Activated naive CD8-positive, alpha-beta T cell treated with anti-CD3 and anti-CD28 coated beads, Interleukin-2, amount 50 U/mL, for 16 hours (primary cell): ENCODE data around the gene ZCCHC24.

Source experiments
- DNase-seq: peaks from one replicate; pipeline ENCODE4 v3.0.0-alpha.2; 2020; ENCODE audit warnings: low read depth, low spot score

The ZCCHC24 gene

GRCh38 chr10:79399223-79399831, 46.1 kb downstream of the ZCCHC24 start:
- DNase-seq, result no peak

GRCh38 chr10:79398642-79399041, 46.8 kb downstream of the ZCCHC24 start:
- no peak for DNase-seq

GRCh38 chr10:79397575-79398303, 47.7 kb downstream of the ZCCHC24 start:
- DNase-seq, result no peak

- no peak for DNase-seq
Measured at GRCh38 chr10:79397051-79397450, 48.4 kb downstream of the ZCCHC24 start.

GRCh38 chr10:79396520-79396919, 48.9 kb downstream of the ZCCHC24 start:
- DNase-seq, result no peak

GRCh38 chr10:79394664-79395063, 50.8 kb downstream of the ZCCHC24 start:
- no peak for DNase-seq

- no peak for DNase-seq
Measured at GRCh38 chr10:79393924-79394610, 51.4 kb downstream of the ZCCHC24 start.

- no peak for DNase-seq
Measured at GRCh38 chr10:79393221-79393923, 52.1 kb downstream of the ZCCHC24 start.

- DNase-seq, result no peak
Measured at GRCh38 chr10:79392506-79393176, 52.8 kb downstream of the ZCCHC24 start.

- no peak for DNase-seq
Measured at GRCh38 chr10:79392020-79392398, 53.4 kb downstream of the ZCCHC24 start.

- DNase-seq, result no peak
Measured at GRCh38 chr10:79391231-79392019, 54.0 kb downstream of the ZCCHC24 start.

GRCh38 chr10:79390551-79391229, 54.7 kb downstream of the ZCCHC24 start:
- no peak for DNase-seq

GRCh38 chr10:79390057-79390456, 55.4 kb downstream of the ZCCHC24 start:
- no peak for DNase-seq

GRCh38 chr10:79387974-79388850, 57.2 kb downstream of the ZCCHC24 start:
- DNase-seq, result no peak

- no peak for DNase-seq
Measured at GRCh38 chr10:79387466-79387973, 57.9 kb downstream of the ZCCHC24 start.

GRCh38 chr10:79386637-79387465, 58.6 kb downstream of the ZCCHC24 start:
- DNase-seq, result no peak

GRCh38 chr10:79385804-79386531, 59.5 kb downstream of the ZCCHC24 start:
- DNase-seq, result no peak
